HepG2 (cell line): Measurements from ENCODE around the gene PGPEP1. TPM values are rescaled to one million over a fixed set of nuclear protein-coding genes. Genes with fewer than 3 reads are reported as not detected.

ENCODE experiments used
- CEBPB ChIP-seq: IDR thresholded peaks from 2 replicates; pipeline ENCODE4 v1.6.1; 2011; ENCODE audit warnings: low read depth, low read length, improper control_type of control experiment, borderline replicate concordance
- CTCF ChIP-seq: sonication (generic); formaldehyde crosslinking; IDR thresholded peaks from 2 replicates; pipeline ENCODE4 v1.5.0; 2020; ENCODE audit warnings: mild to moderate bottlenecking, missing genetic modification reagents, moderate library complexity
- ETS1 ChIP-seq: sonication (generic); formaldehyde crosslinking; IDR thresholded peaks from 2 replicates; pipeline ENCODE4 v1.4.0; 2020; ENCODE audit warnings: missing genetic modification reagents
- GMEB2 ChIP-seq: IDR thresholded peaks from 2 replicates; pipeline ENCODE4 v1.6.1; 2016; ENCODE audit warnings: missing biosample characterization, missing genetic modification reagents, low read depth
- NAIF1 ChIP-seq: sonication (generic); formaldehyde crosslinking; IDR thresholded peaks from 2 replicates; pipeline ENCODE4 v1.5.0; 2020; ENCODE audit warnings: mild to moderate bottlenecking, missing genetic modification reagents, borderline replicate concordance
- NR0B2 ChIP-seq: sonication (generic); formaldehyde crosslinking; IDR thresholded peaks from 2 replicates; pipeline ENCODE4 v1.4.0; 2020; ENCODE audit warnings: mild to moderate bottlenecking, missing genetic modification reagents
- POGK ChIP-seq: sonication (generic); formaldehyde crosslinking; conservative IDR thresholded peaks from 2 replicates; pipeline ENCODE4 v1.8.0; 2022; ENCODE audit warnings: mild to moderate bottlenecking, moderate library complexity, missing genetic modification reagents
- POLR2A ChIP-seq, 2 experiments: IDR thresholded peaks; 2 replicates each; pipeline ENCODE4 v1.6.1; 2011; ENCODE audit warnings: low read depth in 2 of 2, low read length in 2 of 2, mild to moderate bottlenecking in 1 of 2, moderate library complexity in 1 of 2; ENCODE audit not compliant: insufficient read depth in 1 of 2
- SRF ChIP-seq: IDR thresholded peaks from 2 replicates; pipeline ENCODE4 v1.6.1; 2011; ENCODE audit warnings: mild to moderate bottlenecking, low read depth, low read length, moderate library complexity
- ZBTB14 ChIP-seq: sonication (generic); formaldehyde crosslinking; IDR thresholded peaks from 2 replicates; pipeline ENCODE4 v1.4.0; 2020; ENCODE audit warnings: missing genetic modification reagents
- ZNF17 ChIP-seq: sonication (generic); formaldehyde crosslinking; IDR thresholded peaks from 2 replicates; pipeline ENCODE4 v1.5.0; 2020; ENCODE audit warnings: mild to moderate bottlenecking, missing genetic modification reagents
- ZNF282 ChIP-seq: fragments of 450-650 bp; IDR thresholded peaks from 2 replicates; pipeline ENCODE4 v1.6.1; 2018; ENCODE audit not compliant: partially characterized antibody
- ZNF430 ChIP-seq: sonication (generic); formaldehyde crosslinking; IDR thresholded peaks from 2 replicates; pipeline ENCODE4 v1.9.0; 2021; ENCODE audit warnings: mild to moderate bottlenecking, missing genetic modification reagents
- ZNF687 ChIP-seq: sonication (generic); formaldehyde crosslinking; IDR thresholded peaks from 2 replicates; pipeline ENCODE4 v1.5.1; 2020; ENCODE audit warnings: mild to moderate bottlenecking, missing genetic modification reagents, moderate library complexity
- ZNF691 ChIP-seq: sonication (generic); formaldehyde crosslinking; IDR thresholded peaks from 2 replicates; pipeline ENCODE4 v1.4.0; 2020; ENCODE audit warnings: missing genetic modification reagents, low read depth, mild to moderate bottlenecking, borderline replicate concordance
- ZNF816 ChIP-seq: sonication (generic); formaldehyde crosslinking; IDR thresholded peaks from 2 replicates; pipeline ENCODE4 v1.8.0; 2022; ENCODE audit warnings: missing genetic modification reagents, mild to moderate bottlenecking, borderline replicate concordance
- polyA plus RNA-seq, 8 experiments: library from polyadenylated mRNA; depleted of rRNA in 3 of 8; stranded (reverse) in 7 of 8; unstranded in 1 of 8; fragments of >200 nt; fragmentation: Illumina TruSeq in 4 of 8; extraction: Trizol in 4 of 8; gene quantifications; 2 replicates each; pipeline versions ENCODE4 v1.2.1 to v1.2.3, GENCODE V29; 2011 to 2016; ENCODE audit warnings: low read depth in 4 of 8, missing spikeins in 1 of 8, mixed read lengths in 1 of 8; ENCODE audit not compliant: insufficient read depth in 1 of 8
- total RNA-seq, 5 experiments: library from RNA; depleted of rRNA; stranded (reverse); fragments of >200 nt; fragmentation: Illumina TruSeq; extraction: Trizol; gene quantifications; 2 replicates each; pipeline ENCODE4 v1.2.3, GENCODE V29; 2016; ENCODE audit warnings: low read depth in 1 of 5

The PGPEP1 gene
- total and polyA plus RNA-seq, 2 of the 13 experiments (the other 11 are each of a cell fraction or from before 2014, with no cell fraction given) = 53.1 to 56.6 TPM

GRCh38 chr19:18389726-18390064 is 49.3 kb downstream of the PGPEP1 start (continued):
- no peak for TF ChIP-seq ZNF691 (CRISPR knock-in tag)
- peak; percentile 60; the same call in 1 of the 2 replicates for TF ChIP-seq NAIF1
- peak; percentile 51; the same call in 1 of the 2 replicates for TF ChIP-seq POGK
- no peak for TF ChIP-seq ETS1 (CRISPR knock-in tag)
- TF ChIP-seq ZNF282 = no peak
- peak in 1 of 2 experiments; percentile 61; a peak in 2 of 4 replicates for TF ChIP-seq POLR2A (IDR thresholded peaks at IDR 0.05; ENCODE audit: insufficient read depth in 1 of 2, low read depth in 2 of 2, low read length in 2 of 2)
- TF ChIP-seq ZBTB14 = no peak
- TF ChIP-seq ZNF816 (CRISPR knock-in tag) = peak; percentile 77; the same call in 1 of the 2 replicates
- TF ChIP-seq ZNF430 (CRISPR knock-in tag) = peak; percentile 12; the same call in 1 of the 2 replicates
- TF ChIP-seq SRF = no peak
- no peak for TF ChIP-seq CTCF (CRISPR knock-in tag)
- no peak for TF ChIP-seq NR0B2 (CRISPR knock-in tag)
- TF ChIP-seq ZNF687 (CRISPR knock-in tag) = no peak
- no peak for TF ChIP-seq CEBPB
- TF ChIP-seq ZNF17 (CRISPR knock-in tag) = 0 out of 2 replicates have a peak, but pooled peaks have one; percentile 19
- no peak for TF ChIP-seq GMEB2 (CRISPR knock-in tag)
